Activated CD4-positive, CD25-positive, alpha-beta regulatory T cell (primary cell): ENCODE results near the gene HIP1.
"Not testable (repeated sequence)": the region's sequence is repeated elsewhere in the genome, so short reads cannot be mapped to it uniquely, and the experiment has no call there.

Experiments
- DNase-seq, 4 experiments: peaks; one replicate each; lab custom pipeline; 2025; lab: John Stamatoyannopoulos, UW

Gene HIP1

DNA sequence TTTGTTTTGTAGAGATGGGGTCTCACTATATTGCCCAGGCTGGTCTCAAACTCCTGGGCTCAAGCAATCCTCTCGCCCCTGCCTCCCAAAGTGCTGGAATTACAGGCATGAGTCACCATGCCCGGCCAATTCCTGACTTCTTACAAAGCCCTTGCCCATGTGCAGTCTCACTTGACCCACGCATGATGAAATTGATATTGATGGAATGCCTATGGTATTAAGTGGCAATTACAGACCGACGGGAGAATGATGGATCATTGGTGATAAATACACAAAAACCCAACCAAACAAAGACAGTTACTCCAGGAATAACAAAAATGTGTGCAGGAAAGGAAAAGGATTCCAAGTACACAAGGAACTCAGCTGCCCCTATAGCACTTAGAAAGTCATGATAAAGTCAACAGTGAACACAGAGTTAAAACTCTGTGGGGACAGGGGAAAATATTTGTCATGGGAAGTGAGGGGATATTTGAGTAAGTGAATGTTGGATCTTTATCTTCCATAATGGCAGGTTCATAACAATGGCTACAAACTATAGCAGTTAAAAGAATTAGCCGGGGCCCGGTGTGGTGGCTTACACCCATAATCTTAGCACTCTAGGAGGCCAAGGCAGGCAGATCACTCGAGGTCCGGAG is 21.6 kb downstream of the HIP1 start:
- no peak for DNase-seq

GRCh38 chr7:75715864-75716263 is 22.9 kb downstream of the HIP1 start:
- no peak for DNase-seq

DNA sequence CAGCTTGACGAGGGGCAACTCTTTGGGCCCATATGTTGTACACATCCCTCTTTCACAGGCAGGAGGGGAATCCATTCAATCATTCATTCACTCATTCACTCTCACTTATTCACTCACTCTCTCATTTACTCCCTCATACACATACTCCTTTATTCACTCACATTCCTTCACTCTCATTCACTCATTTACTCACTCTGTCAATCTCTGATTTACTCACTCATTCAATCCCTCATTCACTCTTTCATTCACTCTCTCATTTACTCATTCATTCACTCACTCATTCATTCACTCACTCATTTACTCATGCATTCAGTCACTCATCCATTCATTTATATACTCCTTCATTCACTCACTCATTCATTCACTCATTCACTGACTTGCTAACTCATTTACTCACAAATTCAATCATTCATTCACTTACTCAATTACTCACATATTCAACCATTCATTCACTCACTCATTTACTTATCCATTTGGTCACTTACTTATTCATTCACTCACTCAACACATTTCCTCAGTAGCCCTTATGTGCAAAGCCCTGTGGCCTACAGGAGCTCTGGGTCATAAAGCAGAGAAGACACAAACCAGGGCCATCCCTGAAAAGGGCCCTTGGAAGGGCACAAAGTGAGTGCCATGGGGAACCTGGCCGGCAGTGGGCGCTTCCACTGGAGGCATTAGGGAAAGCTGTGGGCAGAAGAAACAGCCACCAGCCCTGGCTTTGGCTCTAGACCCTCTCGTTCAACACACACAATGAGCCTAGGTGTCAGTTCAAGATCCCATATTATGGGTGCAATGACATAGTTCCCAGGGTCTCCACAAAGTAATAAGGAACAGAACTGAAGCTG is 26.0 kb downstream of the HIP1 start:
- no peak for DNase-seq

GRCh38 chr7:75711656-75712514 is 26.9 kb downstream of the HIP1 start:
- no peak for DNase-seq

GRCh38 chr7:75711076-75711475 is 27.7 kb downstream of the HIP1 start:
- no peak for DNase-seq

GRCh38 chr7:75704928-75705327 is 33.8 kb downstream of the HIP1 start:
- no peak for DNase-seq

DNA sequence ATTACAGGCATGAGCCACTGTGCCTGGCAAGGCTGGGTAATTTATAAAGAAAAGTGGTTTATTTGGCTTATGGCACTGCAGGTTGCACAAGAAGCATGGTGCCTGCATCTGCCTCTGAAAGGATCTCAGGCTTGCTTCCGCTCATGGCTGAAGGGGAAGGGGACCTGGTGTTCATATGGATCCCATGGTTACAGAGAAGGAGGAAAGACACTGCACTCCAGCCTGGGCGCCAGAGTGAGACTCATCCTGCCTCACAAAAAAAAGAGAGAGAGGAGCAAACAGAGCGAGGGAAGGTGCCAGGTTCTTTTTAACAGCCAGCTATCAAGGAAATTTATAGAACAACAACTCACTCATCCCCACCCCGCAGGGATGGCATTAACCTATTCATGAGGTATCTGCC is 36.2 kb downstream of the HIP1 start:
- DNase-seq = no peak

- no peak for DNase-seq
Measured at GRCh38 chr7:75699993-75700392, 38.7 kb downstream of the HIP1 start.

GRCh38 chr7:75698358-75698757 is 40.4 kb downstream of the HIP1 start:
- DNase-seq = no peak

GRCh38 chr7:75696263-75697037 is 42.3 kb downstream of the HIP1 start:
- no peak for DNase-seq

GRCh38 chr7:75694638-75695399 is 43.9 kb downstream of the HIP1 start:
- no peak for DNase-seq

DNA sequence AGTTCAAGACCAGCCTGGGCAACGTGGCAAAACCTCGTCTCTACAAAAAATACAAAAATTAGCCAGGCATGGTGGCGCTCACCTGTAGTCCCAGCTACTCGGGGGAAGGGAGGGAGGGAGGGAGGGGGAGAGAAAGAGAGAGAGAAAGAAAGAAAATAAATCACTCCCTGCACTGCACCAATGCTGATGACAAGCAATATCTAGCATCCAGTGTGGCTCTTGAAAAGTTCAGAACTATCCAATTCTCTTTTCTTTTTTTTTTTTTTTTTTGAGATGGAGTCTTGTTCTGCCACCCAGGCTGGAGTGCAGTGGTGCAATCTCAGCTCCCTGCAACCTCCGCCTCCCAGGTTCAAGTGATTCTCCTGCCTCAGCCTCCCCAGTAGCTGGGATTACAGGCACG is 45.1 kb downstream of the HIP1 start:
- not testable (repeated sequence) for DNase-seq

- DNase-seq = no peak
Measured at GRCh38 chr7:75691793-75692543, 46.8 kb downstream of the HIP1 start.

- DNase-seq = no peak
Measured at GRCh38 chr7:75690121-75690523, 48.6 kb downstream of the HIP1 start.

DNA sequence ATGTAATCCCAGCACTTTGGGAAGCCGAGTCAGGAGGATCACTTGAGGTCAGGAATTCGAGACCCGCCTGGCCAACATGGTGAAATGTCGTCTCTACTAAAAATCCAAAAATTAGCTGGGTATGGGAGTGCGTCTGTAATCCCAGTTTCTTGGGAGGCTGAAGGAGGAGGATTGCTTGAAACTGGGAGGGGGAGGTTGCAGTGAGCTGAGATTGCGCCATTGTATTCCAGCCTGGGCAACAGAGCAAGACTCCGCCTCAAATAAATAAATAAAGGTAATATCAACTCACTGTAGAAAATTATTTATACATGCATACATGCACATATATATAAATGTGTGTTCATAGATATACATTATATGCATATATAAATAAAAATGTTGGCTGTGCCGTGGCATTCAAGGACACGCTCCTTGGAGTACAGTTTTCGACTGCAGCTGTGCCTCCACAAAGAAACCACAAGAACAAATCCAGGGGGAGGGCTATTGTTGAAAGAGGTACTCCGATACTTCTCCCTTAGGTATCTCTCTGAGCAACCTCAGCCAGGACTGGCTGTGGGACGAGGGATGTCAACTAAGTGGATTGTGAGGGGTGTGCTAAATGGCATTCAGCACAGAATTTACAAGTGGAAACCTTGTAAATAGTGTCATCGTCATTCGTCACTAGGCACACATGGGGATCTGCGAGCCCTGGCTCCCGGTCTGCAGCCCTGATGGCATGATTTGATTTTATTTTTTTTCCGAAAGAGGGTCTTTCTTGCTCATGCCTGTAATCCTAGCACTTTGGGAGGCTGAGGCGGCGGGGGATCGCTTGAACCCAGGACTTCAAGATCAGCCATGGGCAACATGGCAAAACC is 49.3 kb downstream of the HIP1 start:
- DNase-seq = no peak

- DNase-seq = no peak
Measured at GRCh38 chr7:75688200-75689136, 50.3 kb downstream of the HIP1 start.

GRCh38 chr7:75687246-75688088 is 51.3 kb downstream of the HIP1 start:
- DNase-seq = no peak
